HG03039 (cell line): Measurements from ENCODE around the gene ABCA9.
"Not testable (repeated sequence)": the region's sequence is repeated elsewhere in the genome, so short reads cannot be mapped to it uniquely, and the experiment has no call there.

Experiments
- ATAC-seq: cut with Tn5 transposase; IDR thresholded peaks from one replicate; pipeline ENCODE4 v1.9.1; 2021; ENCODE audit warnings: mild to moderate bottlenecking, moderate library complexity; ENCODE audit not compliant: unreplicated experiment

Gene ABCA9

GRCh38 chr17:69060822-69061221, at the start of gene ABCA9:
TSS of gene ABCA9 (minus strand) at chr17:69060927. CDS start at chr17:69051126, 9,801 bp downstream.
- no peak for ATAC-seq

- ATAC-seq: no peak
Observed at GRCh38 chr17:69105907-69106730, 45.4 kb upstream of the ABCA9 start.

- ATAC-seq: no peak
Observed at GRCh38 chr17:69103557-69104233, 43.0 kb upstream of the ABCA9 start.

- ATAC-seq: no peak
Observed at GRCh38 chr17:69098625-69099024, 37.9 kb upstream of the ABCA9 start.

- no peak for ATAC-seq
Observed at GRCh38 chr17:69096541-69096940, 35.8 kb upstream of the ABCA9 start.

- ATAC-seq: no peak
Observed at GRCh38 chr17:69093995-69094394, 33.3 kb upstream of the ABCA9 start.

GRCh38 chr17:69093279-69093789, 32.6 kb upstream of the ABCA9 start:
- ATAC-seq: no peak

GRCh38 chr17:69090365-69090764, 29.6 kb upstream of the ABCA9 start:
- ATAC-seq: no peak

GRCh38 chr17:69088643-69089200, 28.0 kb upstream of the ABCA9 start:
- ATAC-seq: no peak

- ATAC-seq: no peak
Observed at GRCh38 chr17:69086641-69087040, 25.9 kb upstream of the ABCA9 start.

GRCh38 chr17:69084911-69085310, 24.2 kb upstream of the ABCA9 start:
- ATAC-seq: no peak

- ATAC-seq: no peak
Observed at GRCh38 chr17:69082696-69083095, 22.0 kb upstream of the ABCA9 start.

GRCh38 chr17:69078864-69079263, 18.1 kb upstream of the ABCA9 start:
- no peak for ATAC-seq

- ATAC-seq: no peak
Observed at GRCh38 chr17:69075823-69076222, 15.1 kb upstream of the ABCA9 start.

GRCh38 chr17:69073392-69073791, 12.7 kb upstream of the ABCA9 start:
- not testable (repeated sequence) for ATAC-seq

GRCh38 chr17:69072803-69073256, 12.1 kb upstream of the ABCA9 start:
- not testable (repeated sequence) for ATAC-seq

- not testable (repeated sequence) for ATAC-seq
Observed at GRCh38 chr17:69071233-69071586, 10.5 kb upstream of the ABCA9 start.

- not testable (repeated sequence) for ATAC-seq
Observed at GRCh38 chr17:69070378-69071232, 9.9 kb upstream of the ABCA9 start.

- no peak for ATAC-seq
Observed at GRCh38 chr17:69069226-69069750, 8.6 kb upstream of the ABCA9 start.

- no peak for ATAC-seq
Observed at GRCh38 chr17:69067274-69068047, 6.7 kb upstream of the ABCA9 start.
